Left forelimb (tissue), 1 donor: ENCODE measurements around the gene KIF21B.
"Not testable (repeated sequence)": the region's sequence is repeated elsewhere in the genome, so short reads cannot be mapped to it uniquely, and the experiment has no call there.

Experiments used
- DNase-seq: peaks from one replicate; pipeline ENCODE4 v3.0.0-alpha.2; 2018; ENCODE audit warnings: low spot score

KIF21B gene

GRCh38 chr1:200938955-200939354 lies 84.6 kb downstream of the KIF21B start:
- DNase-seq, result no peak

GRCh38 chr1:200935286-200935962 lies 88.1 kb downstream of the KIF21B start:
- DNase-seq, result not testable (repeated sequence)

- no peak for DNase-seq
Observed at GRCh38 chr1:200934676-200935245, 88.8 kb downstream of the KIF21B start.

- no peak for DNase-seq
Observed at GRCh38 chr1:200931776-200932175, 91.7 kb downstream of the KIF21B start.

- not testable (repeated sequence) for DNase-seq
Observed at GRCh38 chr1:200930285-200930684, 93.2 kb downstream of the KIF21B start.

- no peak for DNase-seq
Observed at GRCh38 chr1:200929530-200930278, 93.8 kb downstream of the KIF21B start.

- DNase-seq, result no peak
Observed at GRCh38 chr1:200925831-200926230, 97.7 kb downstream of the KIF21B start.

GRCh38 chr1:200923601-200924000 lies 99.9 kb downstream of the KIF21B start:
- DNase-seq, result no peak

- no peak for DNase-seq
Observed at GRCh38 chr1:200922406-200922805, 101.1 kb downstream of the KIF21B start.

- no peak for DNase-seq
Observed at GRCh38 chr1:200921571-200922110, 101.9 kb downstream of the KIF21B start.
